HEK293 (cell line): ENCODE results near the gene CNOT4.

Experiments
- EGR2 ChIP-seq: fragments of 450-650 bp; formaldehyde crosslinking; IDR thresholded peaks from 2 replicates; pipeline ENCODE4 v1.5.1; 2016; ENCODE audit warnings: low read depth, missing biosample characterization, missing genetic modification characterization
- SP2 ChIP-seq: fragments of 450-650 bp; formaldehyde crosslinking; IDR thresholded peaks from 2 replicates; pipeline ENCODE4 v1.5.1; 2016; ENCODE audit warnings: missing biosample characterization, missing genetic modification characterization
- SP3 ChIP-seq: fragments of 450-650 bp; formaldehyde crosslinking; IDR thresholded peaks from 2 replicates; pipeline ENCODE4 v1.5.1; 2016; ENCODE audit warnings: missing biosample characterization, missing genetic modification characterization
- ZBTB17 ChIP-seq: fragments of 450-650 bp; formaldehyde crosslinking; IDR thresholded peaks from 2 replicates; pipeline ENCODE4 v1.5.1; 2016; ENCODE audit warnings: missing biosample characterization, missing genetic modification characterization
- ZFP41 ChIP-seq: fragments of 450-650 bp; formaldehyde crosslinking; IDR thresholded peaks from 2 replicates; pipeline ENCODE4 v1.5.1; 2016; ENCODE audit warnings: missing biosample characterization, missing genetic modification characterization, borderline replicate concordance
- ZIC2 ChIP-seq: fragments of 450-650 bp; formaldehyde crosslinking; IDR thresholded peaks from 2 replicates; pipeline ENCODE4 v1.5.1; 2016; ENCODE audit warnings: missing biosample characterization, missing genetic modification characterization
- ZNF202 ChIP-seq: fragments of 450-650 bp; formaldehyde crosslinking; IDR thresholded peaks from 2 replicates; pipeline ENCODE4 v1.5.1; 2016; ENCODE audit warnings: missing biosample characterization, missing genetic modification characterization, borderline replicate concordance
- ZNF266 ChIP-seq: fragments of 450-650 bp; formaldehyde crosslinking; IDR thresholded peaks from 2 replicates; pipeline ENCODE4 v1.5.1; 2016; ENCODE audit warnings: missing biosample characterization, missing genetic modification characterization, low read depth
- ZNF274 ChIP-seq, 2 experiments: fragments of 200-500 bp in 1 of 2; fragments of 450-650 bp in 1 of 2; sonication (Bioruptor generic) in 1 of 2; formaldehyde crosslinking in 1 of 2; IDR thresholded peaks; 2 replicates each; pipeline versions ENCODE4 v1.5.1 to v1.6.1; 2014 to 2016; ENCODE audit warnings: borderline replicate concordance in 1 of 2, inconsistent platforms in 1 of 2, low read length in 1 of 2, missing biosample characterization in 1 of 2, missing genetic modification characterization in 1 of 2
- ZNF324 ChIP-seq: fragments of 450-650 bp; formaldehyde crosslinking; IDR thresholded peaks from 2 replicates; pipeline ENCODE4 v1.5.1; 2016; ENCODE audit warnings: missing biosample characterization, missing genetic modification characterization
- ZNF341 ChIP-seq: fragments of 450-650 bp; formaldehyde crosslinking; IDR thresholded peaks from 2 replicates; pipeline ENCODE4; 2016; ENCODE audit warnings: low read depth, missing biosample characterization, missing genetic modification characterization
- ZNF391 ChIP-seq: fragments of 450-650 bp; formaldehyde crosslinking; IDR thresholded peaks from 2 replicates; pipeline ENCODE4 v1.5.1; 2016; ENCODE audit warnings: low read depth, missing biosample characterization, missing genetic modification characterization, borderline replicate concordance
- ZNF404 ChIP-seq: fragments of 450-650 bp; formaldehyde crosslinking; IDR thresholded peaks from 2 replicates; pipeline ENCODE4 v1.5.1; 2017; ENCODE audit warnings: missing biosample characterization, missing genetic modification characterization
- ZNF501 ChIP-seq: fragments of 450-650 bp; formaldehyde crosslinking; IDR thresholded peaks from 2 replicates; pipeline ENCODE4 v1.5.1; 2016; ENCODE audit warnings: missing biosample characterization, missing genetic modification characterization
- ZNF560 ChIP-seq: fragments of 450-650 bp; formaldehyde crosslinking; IDR thresholded peaks from 2 replicates; pipeline ENCODE4 v1.5.1; 2017; ENCODE audit warnings: missing biosample characterization, missing genetic modification characterization, borderline replicate concordance
- ZNF571 ChIP-seq: fragments of 450-650 bp; formaldehyde crosslinking; IDR thresholded peaks from 2 replicates; pipeline ENCODE4 v1.5.0; 2017; ENCODE audit warnings: missing biosample characterization, missing genetic modification characterization
- ZNF585B ChIP-seq: fragments of 450-650 bp; formaldehyde crosslinking; IDR thresholded peaks from 2 replicates; pipeline ENCODE4 v1.5.1; 2016; ENCODE audit warnings: missing biosample characterization, missing genetic modification characterization
- ZNF600 ChIP-seq: fragments of 450-650 bp; formaldehyde crosslinking; IDR thresholded peaks from 2 replicates; pipeline ENCODE4 v1.5.1; 2016; ENCODE audit warnings: missing biosample characterization, missing genetic modification characterization
- ZNF621 ChIP-seq: fragments of 450-650 bp; formaldehyde crosslinking; IDR thresholded peaks from 2 replicates; pipeline ENCODE4 v1.5.1; 2017; ENCODE audit warnings: missing biosample characterization, missing genetic modification characterization
- ZNF623 ChIP-seq: fragments of 450-650 bp; formaldehyde crosslinking; IDR thresholded peaks from 2 replicates; pipeline ENCODE4 v1.5.1; 2016; ENCODE audit warnings: missing biosample characterization, missing genetic modification characterization
- ZNF654 ChIP-seq: fragments of 450-650 bp; formaldehyde crosslinking; IDR thresholded peaks from 2 replicates; pipeline ENCODE4 v1.5.1; 2016; ENCODE audit warnings: low read depth, missing biosample characterization, missing genetic modification characterization
- ZNF677 ChIP-seq: fragments of 450-650 bp; IDR thresholded peaks from 2 replicates; pipeline ENCODE4 v1.5.0; 2018; ENCODE audit warnings: missing biosample characterization, mild to moderate bottlenecking, missing genetic modification characterization, moderate library complexity
- ZNF747 ChIP-seq: fragments of 450-650 bp; formaldehyde crosslinking; IDR thresholded peaks from 2 replicates; pipeline ENCODE4 v1.5.1; 2016; ENCODE audit warnings: missing biosample characterization, missing genetic modification characterization
- ZNF776 ChIP-seq: fragments of 450-650 bp; formaldehyde crosslinking; IDR thresholded peaks from 2 replicates; pipeline ENCODE4 v1.5.0; 2017; ENCODE audit warnings: missing biosample characterization, missing genetic modification characterization, borderline replicate concordance
- ZNF785 ChIP-seq: fragments of 450-650 bp; formaldehyde crosslinking; IDR thresholded peaks from 2 replicates; pipeline ENCODE4 v1.5.1; 2016; ENCODE audit warnings: missing biosample characterization, missing genetic modification characterization
- ZNF837 ChIP-seq: fragments of 450-650 bp; formaldehyde crosslinking; IDR thresholded peaks from 2 replicates; pipeline ENCODE4 v1.5.1; 2016; ENCODE audit warnings: missing biosample characterization, missing genetic modification characterization
- ZSCAN23 ChIP-seq: fragments of 450-650 bp; formaldehyde crosslinking; IDR thresholded peaks from 2 replicates; pipeline ENCODE4 v1.5.1; 2016; ENCODE audit warnings: missing biosample characterization, missing genetic modification characterization
- TF ChIP-seq, protein P1 (sequence below): fragments of 450-650 bp; formaldehyde crosslinking; IDR thresholded peaks from 2 replicates; pipeline ENCODE4 v1.5.1; 2016; ENCODE audit warnings: missing biosample characterization, missing genetic modification characterization
- TF ChIP-seq, protein P2 (sequence below): fragments of 450-650 bp; formaldehyde crosslinking; IDR thresholded peaks from 2 replicates; pipeline ENCODE4 v1.5.1; 2016; ENCODE audit warnings: missing biosample characterization, missing genetic modification characterization, low read depth
- TF ChIP-seq, protein P3 (sequence below): fragments of 450-650 bp; formaldehyde crosslinking; IDR thresholded peaks from 2 replicates; pipeline ENCODE4 v1.5.1; 2016; ENCODE audit warnings: missing biosample characterization, missing genetic modification characterization
- TF ChIP-seq, protein P4 (sequence below): fragments of 450-650 bp; formaldehyde crosslinking; IDR thresholded peaks from 2 replicates; pipeline ENCODE4 v1.5.1; 2017; ENCODE audit warnings: missing biosample characterization, missing genetic modification characterization
- TF ChIP-seq, protein P5 (sequence below): fragments of 450-650 bp; formaldehyde crosslinking; IDR thresholded peaks from 2 replicates; pipeline ENCODE4 v1.5.1; 2016; ENCODE audit warnings: missing biosample characterization, missing genetic modification characterization
- TF ChIP-seq, protein P6 (sequence below): fragments of 450-650 bp; formaldehyde crosslinking; IDR thresholded peaks from 2 replicates; pipeline ENCODE4 v1.5.1; 2016; ENCODE audit warnings: missing biosample characterization, missing genetic modification characterization

CNOT4 gene

DNA sequence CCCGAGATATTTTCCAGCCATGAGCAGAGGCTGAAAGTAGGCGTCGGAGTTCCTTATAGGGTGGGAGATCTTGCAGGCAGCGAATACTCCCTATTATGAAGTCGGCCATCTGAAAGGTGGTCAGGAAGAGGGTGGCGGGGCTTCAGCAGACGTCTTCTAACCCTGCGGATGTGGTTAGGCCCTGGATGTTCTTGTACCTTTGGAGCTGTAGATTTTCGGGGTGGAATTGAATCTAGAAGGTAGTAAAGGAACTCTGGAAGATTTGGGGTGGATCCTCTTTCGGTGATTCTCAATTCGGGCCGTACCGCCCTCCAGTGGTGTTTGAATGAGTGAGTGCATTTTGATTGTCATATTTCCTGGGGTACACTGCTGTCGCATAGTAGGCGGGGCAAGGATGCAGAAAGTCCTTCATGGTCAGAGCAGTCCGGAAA, 48.5 kb upstream of the CNOT4 start (continued):
- TF ChIP-seq, protein P1, sequence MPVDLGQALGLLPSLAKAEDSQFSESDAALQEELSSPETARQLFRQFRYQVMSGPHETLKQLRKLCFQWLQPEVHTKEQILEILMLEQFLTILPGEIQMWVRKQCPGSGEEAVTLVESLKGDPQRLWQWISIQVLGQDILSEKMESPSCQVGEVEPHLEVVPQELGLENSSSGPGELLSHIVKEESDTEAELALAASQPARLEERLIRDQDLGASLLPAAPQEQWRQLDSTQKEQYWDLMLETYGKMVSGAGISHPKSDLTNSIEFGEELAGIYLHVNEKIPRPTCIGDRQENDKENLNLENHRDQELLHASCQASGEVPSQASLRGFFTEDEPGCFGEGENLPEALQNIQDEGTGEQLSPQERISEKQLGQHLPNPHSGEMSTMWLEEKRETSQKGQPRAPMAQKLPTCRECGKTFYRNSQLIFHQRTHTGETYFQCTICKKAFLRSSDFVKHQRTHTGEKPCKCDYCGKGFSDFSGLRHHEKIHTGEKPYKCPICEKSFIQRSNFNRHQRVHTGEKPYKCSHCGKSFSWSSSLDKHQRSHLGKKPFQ (tag by site-specific recombination): no peak
- TF ChIP-seq ZNF837 (tag by site-specific recombination): no peak
- TF ChIP-seq ZBTB17 (tag by site-specific recombination): 0 out of 2 replicates have a peak, but pooled peaks have one; percentile 1
- TF ChIP-seq ZNF621 (tag by site-specific recombination): no peak
- no peak for TF ChIP-seq ZNF560 (tag by site-specific recombination)
- TF ChIP-seq ZNF677 (tag by site-specific recombination): no peak
- no peak for TF ChIP-seq SP3 (tag by site-specific recombination)
- no peak for TF ChIP-seq ZIC2
- TF ChIP-seq ZNF391 (tag by site-specific recombination): no peak
- TF ChIP-seq, protein P2, sequence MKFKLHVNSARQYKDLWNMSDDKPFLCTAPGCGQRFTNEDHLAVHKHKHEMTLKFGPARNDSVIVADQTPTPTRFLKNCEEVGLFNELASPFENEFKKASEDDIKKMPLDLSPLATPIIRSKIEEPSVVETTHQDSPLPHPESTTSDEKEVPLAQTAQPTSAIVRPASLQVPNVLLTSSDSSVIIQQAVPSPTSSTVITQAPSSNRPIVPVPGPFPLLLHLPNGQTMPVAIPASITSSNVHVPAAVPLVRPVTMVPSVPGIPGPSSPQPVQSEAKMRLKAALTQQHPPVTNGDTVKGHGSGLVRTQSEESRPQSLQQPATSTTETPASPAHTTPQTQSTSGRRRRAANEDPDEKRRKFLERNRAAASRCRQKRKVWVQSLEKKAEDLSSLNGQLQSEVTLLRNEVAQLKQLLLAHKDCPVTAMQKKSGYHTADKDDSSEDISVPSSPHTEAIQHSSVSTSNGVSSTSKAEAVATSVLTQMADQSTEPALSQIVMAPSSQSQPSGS (tag by site-specific recombination): no peak
- TF ChIP-seq, protein P3, sequence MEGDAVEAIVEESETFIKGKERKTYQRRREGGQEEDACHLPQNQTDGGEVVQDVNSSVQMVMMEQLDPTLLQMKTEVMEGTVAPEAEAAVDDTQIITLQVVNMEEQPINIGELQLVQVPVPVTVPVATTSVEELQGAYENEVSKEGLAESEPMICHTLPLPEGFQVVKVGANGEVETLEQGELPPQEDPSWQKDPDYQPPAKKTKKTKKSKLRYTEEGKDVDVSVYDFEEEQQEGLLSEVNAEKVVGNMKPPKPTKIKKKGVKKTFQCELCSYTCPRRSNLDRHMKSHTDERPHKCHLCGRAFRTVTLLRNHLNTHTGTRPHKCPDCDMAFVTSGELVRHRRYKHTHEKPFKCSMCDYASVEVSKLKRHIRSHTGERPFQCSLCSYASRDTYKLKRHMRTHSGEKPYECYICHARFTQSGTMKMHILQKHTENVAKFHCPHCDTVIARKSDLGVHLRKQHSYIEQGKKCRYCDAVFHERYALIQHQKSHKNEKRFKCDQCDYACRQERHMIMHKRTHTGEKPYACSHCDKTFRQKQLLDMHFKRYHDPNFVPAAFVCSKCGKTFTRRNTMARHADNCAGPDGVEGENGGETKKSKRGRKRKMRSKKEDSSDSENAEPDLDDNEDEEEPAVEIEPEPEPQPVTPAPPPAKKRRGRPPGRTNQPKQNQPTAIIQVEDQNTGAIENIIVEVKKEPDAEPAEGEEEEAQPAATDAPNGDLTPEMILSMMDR (tag by site-specific recombination): peak; percentile 59; the same call in 1 of the 2 replicates
- no peak for TF ChIP-seq ZFP41 (tag by site-specific recombination)
- TF ChIP-seq ZNF654 (tag by site-specific recombination): peak; percentile 33
- no peak for TF ChIP-seq ZNF274 (IDR thresholded peaks at IDR 0.05; ENCODE audit: low read length)
- no peak for TF ChIP-seq ZNF274 (tag by site-specific recombination; IDR thresholded peaks at IDR 0.05; ENCODE audit: borderline replicate concordance)
- TF ChIP-seq EGR2: no peak; the same call in 1 of the 2 replicates
- no peak for TF ChIP-seq ZNF785 (tag by site-specific recombination)
- no peak for TF ChIP-seq ZNF747
- TF ChIP-seq ZNF341 (tag by site-specific recombination): no peak
- TF ChIP-seq ZNF404 (tag by site-specific recombination): no peak
- no peak for TF ChIP-seq ZNF776 (tag by site-specific recombination)
- TF ChIP-seq SP2 (tag by site-specific recombination): peak; percentile 40
- TF ChIP-seq ZNF501 (tag by site-specific recombination): no peak
- no peak for TF ChIP-seq ZNF571 (tag by site-specific recombination)
- TF ChIP-seq ZNF202: no peak
- no peak for TF ChIP-seq ZNF585B (tag by site-specific recombination)
- TF ChIP-seq, protein P4, sequence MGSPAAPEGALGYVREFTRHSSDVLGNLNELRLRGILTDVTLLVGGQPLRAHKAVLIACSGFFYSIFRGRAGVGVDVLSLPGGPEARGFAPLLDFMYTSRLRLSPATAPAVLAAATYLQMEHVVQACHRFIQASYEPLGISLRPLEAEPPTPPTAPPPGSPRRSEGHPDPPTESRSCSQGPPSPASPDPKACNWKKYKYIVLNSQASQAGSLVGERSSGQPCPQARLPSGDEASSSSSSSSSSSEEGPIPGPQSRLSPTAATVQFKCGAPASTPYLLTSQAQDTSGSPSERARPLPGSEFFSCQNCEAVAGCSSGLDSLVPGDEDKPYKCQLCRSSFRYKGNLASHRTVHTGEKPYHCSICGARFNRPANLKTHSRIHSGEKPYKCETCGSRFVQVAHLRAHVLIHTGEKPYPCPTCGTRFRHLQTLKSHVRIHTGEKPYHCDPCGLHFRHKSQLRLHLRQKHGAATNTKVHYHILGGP (tag by site-specific recombination): no peak
- TF ChIP-seq, protein P5, sequence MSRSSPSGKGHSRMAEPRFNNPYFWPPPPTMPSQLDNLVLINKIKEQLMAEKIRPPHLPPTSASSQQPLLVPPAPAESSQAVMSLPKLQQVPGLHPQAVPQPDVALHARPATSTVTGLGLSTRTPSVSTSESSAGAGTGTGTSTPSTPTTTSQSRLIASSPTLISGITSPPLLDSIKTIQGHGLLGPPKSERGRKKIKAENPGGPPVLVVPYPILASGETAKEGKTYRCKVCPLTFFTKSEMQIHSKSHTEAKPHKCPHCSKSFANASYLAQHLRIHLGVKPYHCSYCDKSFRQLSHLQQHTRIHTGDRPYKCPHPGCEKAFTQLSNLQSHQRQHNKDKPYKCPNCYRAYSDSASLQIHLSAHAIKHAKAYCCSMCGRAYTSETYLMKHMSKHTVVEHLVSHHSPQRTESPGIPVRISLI (tag by site-specific recombination): no peak
- TF ChIP-seq, protein P6, sequence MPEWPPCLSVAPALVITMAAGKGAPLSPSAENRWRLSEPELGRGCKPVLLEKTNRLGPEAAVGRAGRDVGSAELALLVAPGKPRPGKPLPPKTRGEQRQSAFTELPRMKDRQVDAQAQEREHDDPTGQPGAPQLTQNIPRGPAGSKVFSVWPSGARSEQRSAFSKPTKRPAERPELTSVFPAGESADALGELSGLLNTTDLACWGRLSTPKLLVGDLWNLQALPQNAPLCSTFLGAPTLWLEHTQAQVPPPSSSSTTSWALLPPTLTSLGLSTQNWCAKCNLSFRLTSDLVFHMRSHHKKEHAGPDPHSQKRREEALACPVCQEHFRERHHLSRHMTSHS (tag by site-specific recombination): no peak
- no peak for TF ChIP-seq ZNF324
- TF ChIP-seq ZSCAN23 (tag by site-specific recombination): no peak
- TF ChIP-seq ZNF600 (tag by site-specific recombination): peak; percentile 31
- TF ChIP-seq ZNF623 (tag by site-specific recombination): no peak
- TF ChIP-seq ZNF266: no peak
